H7 (cell line): Measurements from ENCODE around the gene SLC27A3. TPM values are rescaled to one million over a fixed set of nuclear protein-coding genes. Genes with fewer than 3 reads are reported as not detected.
A peak's percentile ranks its signal among the peaks of the same experiment; 100 is the strongest.

Experiments used
- DNase-seq: peaks from one replicate; pipeline ENCODE4 v3.0.0; 2012
- H3K27me3 ChIP-seq: 2 replicates; pipeline ENCODE4 v1.6.0; 2011; ENCODE audit warnings: mild to moderate bottlenecking, low read length; ENCODE audit not compliant: control insufficient read depth, insufficient read depth
- H3K36me3 ChIP-seq: replicated peaks from 2 replicates; pipeline ENCODE4 v1.5.1; 2011; ENCODE audit warnings: low read length; ENCODE audit not compliant: control insufficient read depth, insufficient read depth
- H3K4me3 ChIP-seq: 2 replicates; pipeline ENCODE4 v1.5.1; 2011; ENCODE audit warnings: low read depth, mild to moderate bottlenecking, control low read depth, low read length, moderate library complexity; ENCODE audit not compliant: insufficient read depth
- total RNA-seq: library from RNA; depleted of rRNA; stranded (reverse); fragments of >200 nt; shearing (Covaris generic); gene quantifications from 2 replicates; pipeline ENCODE4 v1.2.3, GENCODE V29; 2014

Gene SLC27A3
- total RNA-seq, 1 experiment from 2014 or later = 44.7 TPM

DNA sequence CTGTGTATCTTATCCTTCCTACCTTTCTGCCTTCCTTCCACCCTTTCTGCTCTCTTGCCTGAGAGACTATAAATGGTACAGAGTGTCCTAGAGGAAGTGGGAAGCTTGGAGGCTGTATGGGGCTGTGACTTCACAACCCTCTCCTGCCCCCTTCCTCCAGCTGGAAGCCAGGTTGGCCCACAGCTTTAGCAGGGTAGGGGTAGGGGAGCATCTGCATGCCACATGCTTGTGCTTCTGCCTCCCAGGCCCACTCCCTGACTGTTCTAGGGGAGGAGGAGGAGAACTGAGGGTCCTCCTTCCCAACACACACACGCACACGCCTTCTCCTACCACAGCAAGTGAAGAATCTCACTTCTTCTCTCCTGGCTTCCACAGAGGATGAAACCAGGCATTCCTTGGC lies 3.9 kb upstream of the SLC27A3 start:
- DNase-seq = peak; percentile 42
- H3K36me3 ChIP-seq = peaks cover 37% of the 10 kb centered on the region
- no peaks in the 10 kb centered on the region for H3K27me3 ChIP-seq
- no peak overlapping the region for H3K4me3 ChIP-seq

DNA sequence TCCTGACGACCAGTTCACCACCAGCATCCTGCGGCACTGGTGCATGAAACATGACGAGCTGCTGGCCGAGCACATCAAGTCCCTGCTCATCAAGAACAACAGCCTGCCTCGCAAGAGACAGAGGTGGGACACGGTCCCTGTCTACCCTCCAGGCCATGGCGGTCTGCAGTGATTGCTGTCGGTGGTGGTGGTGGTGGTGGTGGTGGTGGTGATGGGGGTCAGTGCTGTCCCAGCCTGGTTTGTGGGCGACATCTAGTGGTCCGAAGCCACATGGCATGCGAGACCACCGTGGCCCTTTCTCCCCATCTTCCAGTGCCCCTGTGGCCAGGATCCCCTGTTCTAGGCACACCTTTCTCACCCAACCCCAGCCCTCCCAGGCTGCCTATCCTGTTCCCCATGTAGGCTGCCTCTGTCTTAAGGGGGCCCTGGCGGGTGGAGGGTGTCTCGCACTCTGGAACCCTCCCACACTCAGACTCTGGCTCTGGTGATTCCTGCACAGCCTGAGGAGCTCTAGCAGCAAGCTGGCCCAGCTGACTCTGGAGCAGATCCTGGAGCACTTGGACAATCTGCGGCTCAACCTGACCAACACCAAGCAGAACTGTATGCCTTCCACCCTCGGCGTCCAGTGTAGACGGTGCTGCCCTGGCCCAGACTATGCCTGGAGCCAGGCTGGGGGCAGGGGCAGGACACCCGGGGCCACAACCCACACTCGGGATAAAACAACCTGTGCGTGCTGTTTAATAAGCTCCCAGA lies 3.2 kb upstream of the SLC27A3 start:
- peaks cover 37% of the 10 kb centered on the region for H3K36me3 ChIP-seq
- no peak overlapping the region for H3K4me3 ChIP-seq
- no peaks in the 10 kb centered on the region for H3K27me3 ChIP-seq
- peak; percentile 88 for DNase-seq

DNA sequence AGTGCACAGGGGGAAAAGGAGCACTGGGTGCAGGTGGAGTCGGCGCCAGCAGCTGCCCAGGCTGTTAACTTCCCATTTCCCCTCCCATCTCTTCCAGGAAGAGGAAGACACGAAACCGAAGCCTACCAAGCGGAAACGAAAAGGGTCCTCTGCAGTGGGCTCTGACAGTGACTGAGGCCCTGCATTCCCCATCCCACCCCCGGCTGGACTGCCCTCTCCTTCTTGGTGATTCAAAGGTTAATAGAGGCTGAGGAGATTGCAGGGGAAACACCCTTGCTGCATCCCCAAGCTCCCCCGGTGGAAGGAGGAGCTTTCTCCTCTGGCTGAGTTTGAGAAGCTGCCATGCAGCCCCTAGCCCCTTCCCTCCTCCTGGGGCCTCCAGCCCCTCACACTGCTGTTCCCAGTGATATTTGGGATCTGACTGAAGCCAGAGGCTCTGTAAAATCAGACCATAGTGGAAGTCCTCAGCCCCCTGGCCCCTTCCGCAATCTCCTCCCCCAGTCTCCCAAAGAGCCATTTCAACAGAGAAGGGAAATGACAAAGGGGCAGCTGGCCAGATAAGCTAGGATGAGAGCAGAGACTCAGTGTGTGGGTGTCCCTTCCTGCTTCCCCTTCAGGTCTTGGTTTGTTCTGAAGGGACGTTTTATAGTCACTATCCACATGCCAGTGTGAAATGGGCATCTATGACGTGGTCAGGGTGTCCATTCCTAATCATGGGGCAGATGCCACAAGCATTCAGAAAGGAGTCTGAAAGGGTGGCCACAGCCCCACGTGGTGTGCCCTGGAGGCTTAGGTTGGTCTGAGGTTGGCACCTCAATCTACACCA lies 1.9 kb upstream of the SLC27A3 start:
- H3K4me3 ChIP-seq = no peak overlapping the region
- peaks cover 24% of the 10 kb centered on the region for H3K36me3 ChIP-seq
- no peaks in the 10 kb centered on the region; the same call in 1 of the 2 replicates for H3K27me3 ChIP-seq
- DNase-seq = peak; percentile 30

DNA sequence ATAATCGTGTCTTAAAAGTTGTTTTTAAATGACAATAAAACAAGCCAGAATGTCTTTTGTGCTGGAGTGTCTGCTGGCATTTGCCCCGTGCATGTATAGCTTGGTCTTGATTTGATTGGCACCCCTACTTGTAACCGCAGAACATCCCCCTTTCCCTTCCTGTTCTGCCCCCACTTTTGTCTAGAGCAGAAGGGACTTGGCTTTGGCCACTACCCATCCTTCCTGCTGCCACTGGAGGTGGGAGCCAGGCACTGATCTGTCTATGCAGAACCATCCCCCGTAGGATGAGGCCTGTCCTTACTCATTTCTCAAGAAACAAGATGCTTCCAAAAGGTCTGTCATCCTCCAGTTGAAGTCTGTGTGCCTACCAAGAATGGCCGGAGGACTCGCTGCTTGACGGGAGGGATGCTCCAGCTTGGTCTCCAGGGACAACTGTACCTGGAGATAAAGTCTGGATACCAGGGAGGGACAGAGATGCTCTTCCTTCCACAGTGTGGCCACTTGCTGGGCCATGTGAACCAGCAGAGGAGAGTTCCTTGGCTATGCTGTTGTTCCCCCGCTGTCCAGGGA lies 1.1 kb upstream of the SLC27A3 start:
- Histone ChIP-seq H3K4me3 (no peak overlapping the region), H3K36me3 (peaks cover 21% of the 10 kb centered on the region), H3K27me3 (no peaks in the 10 kb centered on the region; the same call in 1 of the 2 replicates)
- peak; percentile 24 for DNase-seq

DNA sequence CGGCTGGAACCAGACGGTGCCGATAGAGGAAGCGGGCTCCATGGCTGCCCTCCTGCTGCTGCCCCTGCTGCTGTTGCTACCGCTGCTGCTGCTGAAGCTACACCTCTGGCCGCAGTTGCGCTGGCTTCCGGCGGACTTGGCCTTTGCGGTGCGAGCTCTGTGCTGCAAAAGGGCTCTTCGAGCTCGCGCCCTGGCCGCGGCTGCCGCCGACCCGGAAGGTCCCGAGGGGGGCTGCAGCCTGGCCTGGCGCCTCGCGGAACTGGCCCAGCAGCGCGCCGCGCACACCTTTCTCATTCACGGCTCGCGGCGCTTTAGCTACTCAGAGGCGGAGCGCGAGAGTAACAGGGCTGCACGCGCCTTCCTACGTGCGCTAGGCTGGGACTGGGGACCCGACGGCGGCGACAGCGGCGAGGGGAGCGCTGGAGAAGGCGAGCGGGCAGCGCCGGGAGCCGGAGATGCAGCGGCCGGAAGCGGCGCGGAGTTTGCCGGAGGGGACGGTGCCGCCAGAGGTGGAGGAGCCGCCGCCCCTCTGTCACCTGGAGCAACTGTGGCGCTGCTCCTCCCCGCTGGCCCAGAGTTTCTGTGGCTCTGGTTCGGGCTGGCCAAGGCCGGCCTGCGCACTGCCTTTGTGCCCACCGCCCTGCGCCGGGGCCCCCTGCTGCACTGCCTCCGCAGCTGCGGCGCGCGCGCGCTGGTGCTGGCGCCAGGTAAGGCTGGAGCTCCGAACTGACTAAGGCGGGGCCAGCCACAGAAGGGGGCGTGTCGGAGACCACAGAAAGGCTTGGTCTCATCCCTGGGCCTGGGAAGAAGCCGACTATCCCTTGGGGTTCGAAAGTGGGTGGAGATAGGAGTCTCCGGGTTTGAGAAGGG lies 486 bp downstream of the SLC27A3 start:
- Histone ChIP-seq H3K36me3 (peaks cover 12% of the 10 kb centered on the region), H3K4me3 (peak overlapping the region; percentile 97), H3K27me3 (no peaks in the 10 kb centered on the region; the same call in 1 of the 2 replicates)
- DNase-seq = peak; percentile 96

DNA sequence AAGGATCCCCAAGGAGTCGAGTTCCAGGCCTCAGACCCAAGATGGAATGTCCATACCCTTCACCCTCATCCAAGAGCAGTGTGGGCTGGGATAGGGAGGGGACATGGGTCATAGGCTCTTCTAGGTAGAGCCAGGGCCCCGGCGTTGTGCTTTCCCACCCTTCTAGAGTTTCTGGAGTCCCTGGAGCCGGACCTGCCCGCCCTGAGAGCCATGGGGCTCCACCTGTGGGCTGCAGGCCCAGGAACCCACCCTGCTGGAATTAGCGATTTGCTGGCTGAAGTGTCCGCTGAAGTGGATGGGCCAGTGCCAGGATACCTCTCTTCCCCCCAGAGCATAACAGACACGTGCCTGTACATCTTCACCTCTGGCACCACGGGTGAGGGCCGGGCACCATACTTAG lies 1.1 kb downstream of the SLC27A3 start:
- Histone ChIP-seq H3K36me3 (peaks cover 9% of the 10 kb centered on the region), H3K4me3 (peak overlapping the region; percentile 97), H3K27me3 (no peaks in the 10 kb centered on the region; the same call in 1 of the 2 replicates)
- no peak for DNase-seq

DNA sequence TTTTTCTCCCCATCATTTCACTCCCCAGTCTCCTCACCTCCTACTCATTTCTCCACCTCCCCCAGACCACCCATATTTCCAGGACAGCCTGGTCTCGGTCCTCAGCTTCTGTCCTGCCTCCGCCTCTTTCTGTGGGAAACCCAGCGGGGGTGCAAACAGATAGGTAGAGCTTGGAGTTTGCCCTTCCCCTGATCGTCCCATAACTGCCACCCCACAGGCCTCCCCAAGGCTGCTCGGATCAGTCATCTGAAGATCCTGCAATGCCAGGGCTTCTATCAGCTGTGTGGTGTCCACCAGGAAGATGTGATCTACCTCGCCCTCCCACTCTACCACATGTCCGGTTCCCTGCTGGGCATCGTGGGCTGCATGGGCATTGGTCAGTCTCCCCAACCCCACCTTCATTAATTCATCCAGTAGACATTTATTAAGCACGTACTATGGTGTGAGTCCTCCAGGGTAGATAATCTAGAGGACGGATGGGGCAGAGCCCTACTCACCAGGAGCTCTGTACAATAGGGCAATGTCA lies 1.7 kb downstream of the SLC27A3 start:
- peak; percentile 26 for DNase-seq
- Histone ChIP-seq H3K4me3 (no peak overlapping the region), H3K36me3 (peaks cover 7% of the 10 kb centered on the region), H3K27me3 (no peaks in the 10 kb centered on the region; the same call in 1 of the 2 replicates)

DNA sequence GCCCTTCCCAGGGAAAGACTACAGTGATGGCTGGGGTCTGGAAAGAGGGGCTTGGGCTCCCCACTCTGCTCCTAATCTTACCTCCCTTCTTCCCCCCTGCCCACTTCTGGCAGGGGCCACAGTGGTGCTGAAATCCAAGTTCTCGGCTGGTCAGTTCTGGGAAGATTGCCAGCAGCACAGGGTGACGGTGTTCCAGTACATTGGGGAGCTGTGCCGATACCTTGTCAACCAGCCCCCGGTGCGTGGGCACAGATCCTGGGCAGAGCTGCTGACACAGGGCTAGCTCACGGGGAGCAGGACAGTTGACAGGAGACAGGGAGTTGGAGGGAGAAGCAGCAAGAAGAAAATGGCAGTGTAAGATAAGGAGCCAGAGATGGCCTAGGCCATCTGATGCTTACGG lies 2.4 kb downstream of the SLC27A3 start:
- no peak overlapping the region for H3K4me3 ChIP-seq
- H3K36me3 ChIP-seq = peaks cover 6% of the 10 kb centered on the region

DNA sequence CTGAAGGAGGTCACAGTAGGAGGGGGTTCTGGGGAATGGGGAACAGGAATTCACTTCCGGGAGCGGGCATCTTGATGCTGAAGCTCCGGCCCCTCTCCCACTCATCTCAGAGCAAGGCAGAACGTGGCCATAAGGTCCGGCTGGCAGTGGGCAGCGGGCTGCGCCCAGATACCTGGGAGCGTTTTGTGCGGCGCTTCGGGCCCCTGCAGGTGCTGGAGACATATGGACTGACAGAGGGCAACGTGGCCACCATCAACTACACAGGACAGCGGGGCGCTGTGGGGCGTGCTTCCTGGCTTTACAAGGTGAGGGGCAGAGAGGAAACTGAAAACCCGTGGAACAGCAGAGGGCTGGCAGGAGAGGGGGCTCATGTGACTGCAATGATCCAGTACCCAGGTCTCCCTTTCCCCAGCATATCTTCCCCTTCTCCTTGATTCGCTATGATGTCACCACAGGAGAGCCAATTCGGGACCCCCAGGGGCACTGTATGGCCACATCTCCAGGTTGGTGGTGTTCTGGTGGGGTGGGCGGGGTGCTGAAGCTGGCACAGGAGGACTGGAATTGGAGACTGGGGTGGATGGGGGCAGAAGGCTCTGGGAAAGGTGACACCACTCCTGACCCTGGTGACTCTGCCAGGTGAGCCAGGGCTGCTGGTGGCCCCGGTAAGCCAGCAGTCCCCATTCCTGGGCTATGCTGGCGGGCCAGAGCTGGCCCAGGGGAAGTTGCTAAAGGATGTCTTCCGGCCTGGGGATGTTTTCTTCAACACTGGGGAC lies 3.0 kb downstream of the SLC27A3 start:
- DNase-seq = peak; percentile 33
- H3K4me3 ChIP-seq = no peak overlapping the region
- H3K27me3 ChIP-seq = no peaks in the 10 kb centered on the region; the same call in 1 of the 2 replicates
- H3K36me3 ChIP-seq = no peaks in the 10 kb centered on the region; the same call in 1 of the 2 replicates

More for the DNA sequence above, 2.4 kb downstream of the SLC27A3 start:
- no peaks in the 10 kb centered on the region; the same call in 1 of the 2 replicates for H3K27me3 ChIP-seq
- no peak for DNase-seq

DNA sequence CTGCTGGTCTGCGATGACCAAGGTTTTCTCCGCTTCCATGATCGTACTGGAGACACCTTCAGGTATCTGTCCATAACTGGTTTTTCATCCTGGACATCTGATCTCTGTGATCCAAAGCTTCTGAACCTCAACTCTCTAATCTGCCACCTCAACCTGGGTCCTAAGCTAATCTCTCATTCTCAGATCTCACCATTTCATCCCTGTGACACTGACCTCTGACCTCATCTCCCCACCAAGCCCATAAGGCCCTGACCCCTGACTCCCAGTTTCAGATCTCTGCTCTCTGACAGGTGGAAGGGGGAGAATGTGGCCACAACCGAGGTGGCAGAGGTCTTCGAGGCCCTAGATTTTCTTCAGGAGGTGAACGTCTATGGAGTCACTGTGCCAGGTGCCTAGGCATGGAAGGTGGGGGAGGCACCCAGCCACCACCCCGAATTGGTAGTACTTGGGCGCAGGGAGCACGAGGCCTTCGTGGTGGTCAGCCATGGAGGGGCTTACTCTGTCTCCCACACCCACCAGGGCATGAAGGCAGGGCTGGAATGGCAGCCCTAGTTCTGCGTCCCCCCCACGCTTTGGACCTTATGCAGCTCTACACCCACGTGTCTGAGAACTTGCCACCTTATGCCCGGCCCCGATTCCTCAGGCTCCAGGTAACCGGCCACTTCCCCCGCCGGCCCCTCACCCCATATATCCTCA lies 3.8 kb downstream of the SLC27A3 start:
- no peak for DNase-seq
- H3K4me3 ChIP-seq = no peak overlapping the region
- H3K27me3 ChIP-seq = no peaks in the 10 kb centered on the region; the same call in 1 of the 2 replicates
- H3K36me3 ChIP-seq = no peaks in the 10 kb centered on the region; the same call in 1 of the 2 replicates

DNA sequence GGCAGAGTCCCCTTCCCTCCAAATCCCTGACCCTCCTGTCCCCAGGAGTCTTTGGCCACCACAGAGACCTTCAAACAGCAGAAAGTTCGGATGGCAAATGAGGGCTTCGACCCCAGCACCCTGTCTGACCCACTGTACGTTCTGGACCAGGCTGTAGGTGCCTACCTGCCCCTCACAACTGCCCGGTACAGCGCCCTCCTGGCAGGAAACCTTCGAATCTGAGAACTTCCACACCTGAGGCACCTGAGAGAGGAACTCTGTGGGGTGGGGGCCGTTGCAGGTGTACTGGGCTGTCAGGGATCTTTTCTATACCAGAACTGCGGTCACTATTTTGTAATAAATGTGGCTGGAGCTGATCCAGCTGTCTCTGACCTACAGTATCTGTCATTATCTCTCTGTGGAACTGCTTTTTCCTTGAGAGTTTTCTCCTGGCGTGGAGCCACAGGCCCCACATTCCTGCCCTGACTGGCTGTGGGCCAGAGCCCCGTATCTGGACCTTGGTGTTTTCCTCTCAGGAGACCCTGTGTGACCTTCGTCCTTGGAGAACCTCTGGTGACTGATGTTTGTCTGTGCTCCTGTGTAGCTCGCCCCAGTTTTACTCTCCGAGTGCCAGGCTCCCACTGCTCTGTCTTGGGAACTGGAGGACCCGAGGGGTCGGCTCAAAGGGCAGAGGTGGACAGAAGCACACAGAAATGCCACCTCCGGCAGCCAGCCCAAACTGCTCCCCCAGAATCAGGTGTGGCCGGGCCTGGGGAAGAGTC lies 4.8 kb downstream of the SLC27A3 start:
- H3K36me3 ChIP-seq = no peaks in the 10 kb centered on the region; the same call in 1 of the 2 replicates
- DNase-seq = no peak

DNA sequence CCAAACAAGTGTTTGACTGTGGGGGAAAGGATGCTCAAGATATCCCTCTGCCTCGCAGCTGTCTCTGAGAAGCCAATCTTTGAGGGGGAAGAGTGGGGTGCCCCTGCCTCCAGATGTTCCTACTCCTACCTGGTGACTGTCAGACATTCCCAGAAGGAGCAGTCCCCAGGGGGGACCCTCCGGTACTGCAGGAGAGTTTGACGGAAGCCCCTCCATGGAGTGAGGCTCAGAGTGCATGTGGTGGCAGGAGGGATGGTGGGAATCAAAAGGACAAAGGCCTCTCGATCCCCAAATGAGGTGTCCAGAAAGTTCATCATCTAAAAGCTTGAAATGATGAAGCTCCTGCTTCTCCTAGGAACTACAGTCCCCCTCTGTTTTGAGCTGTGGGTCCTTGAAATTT lies 5.3 kb downstream of the SLC27A3 start:
- peak; percentile 54 for DNase-seq
- no peak overlapping the region for H3K4me3 ChIP-seq
- H3K27me3 ChIP-seq = no peaks in the 10 kb centered on the region; the same call in 1 of the 2 replicates
- no peaks in the 10 kb centered on the region; the same call in 1 of the 2 replicates for H3K36me3 ChIP-seq

More for the DNA sequence above, 4.8 kb downstream of the SLC27A3 start:
- Histone ChIP-seq H3K27me3 (no peaks in the 10 kb centered on the region; the same call in 1 of the 2 replicates), H3K4me3 (no peak overlapping the region)
